ENCODE data around the gene USP48. TPM values are rescaled to one million over a fixed set of nuclear protein-coding genes. Genes with fewer than 3 reads are reported as not detected.
"Not testable (repeated sequence)": the region's sequence is repeated elsewhere in the genome, so short reads cannot be mapped to it uniquely, and the experiment has no call there.

The USP48 gene
- total RNA-seq, 1 donor from 2014 or later: 28.4 TPM

- no peak for DNase-seq (ENCODE audit: low read depth)
These were observed 141.9 kb downstream of the USP48 start for GRCh38 chr1:21641076-21641475.

GRCh38 chr1:21640653-21641052 lies 142.3 kb downstream of the USP48 start:
- DNase-seq (ENCODE audit: low read depth): no peak

- no peak for DNase-seq (ENCODE audit: low read depth)
These were observed 143.3 kb downstream of the USP48 start for GRCh38 chr1:21639594-21640041.

- peak; percentile 57 for DNase-seq (ENCODE audit: low read depth)
These were observed 144.2 kb downstream of the USP48 start for GRCh38 chr1:21638531-21639341.

GRCh38 chr1:21637514-21637913 lies 145.4 kb downstream of the USP48 start:
- DNase-seq (ENCODE audit: low read depth): no peak

GRCh38 chr1:21636029-21636428 lies 146.9 kb downstream of the USP48 start:
- DNase-seq (ENCODE audit: low read depth): no peak

- DNase-seq (ENCODE audit: low read depth): no peak
These were observed 148.0 kb downstream of the USP48 start for GRCh38 chr1:21634806-21635535.

GRCh38 chr1:21633992-21634805 lies 148.8 kb downstream of the USP48 start:
- no peak for DNase-seq (ENCODE audit: low read depth)

GRCh38 chr1:21633141-21633755 lies 149.7 kb downstream of the USP48 start:
- no peak for DNase-seq (ENCODE audit: low read depth)

GRCh38 chr1:21631944-21632887 lies 150.7 kb downstream of the USP48 start:
- DNase-seq (ENCODE audit: low read depth): no peak

- not testable (repeated sequence) for DNase-seq (ENCODE audit: low read depth)
These were observed 151.4 kb downstream of the USP48 start for GRCh38 chr1:21631590-21631943.

- peak; percentile 49 for DNase-seq (ENCODE audit: low read depth)
These were observed 152.2 kb downstream of the USP48 start for GRCh38 chr1:21630571-21631343.

- DNase-seq (ENCODE audit: low read depth): no peak
These were observed 153.0 kb downstream of the USP48 start for GRCh38 chr1:21629971-21630370.

- no peak for DNase-seq (ENCODE audit: low read depth)
These were observed 154.1 kb downstream of the USP48 start for GRCh38 chr1:21628798-21629393.

Other genes starting within 250 kb of the USP48 start
- 0.21 TPM in 1 of 2 replicates, not detected in the other for gene RAP1GAP, start 113.8 kb downstream of the USP48 start, total RNA-seq
- gene LDLRAD2, start 29.1 kb upstream of the USP48 start, total RNA-seq: not detected in 2 replicates
- gene HSPG2, start 154.2 kb upstream of the USP48 start, total RNA-seq: 221 and 384 TPM in 2 replicates
- gene CELA3B, start 193.9 kb upstream of the USP48 start, total RNA-seq: not detected in 2 replicates
- gene CELA3A, start 218.5 kb upstream of the USP48 start, total RNA-seq: 0.78 and 2.6 TPM in 2 replicates